ENCODE results near the gene PNMT. TPM values are rescaled to one million over a fixed set of nuclear protein-coding genes. Genes with fewer than 3 reads are reported as not detected.
A peak's percentile ranks its signal among the peaks of the same experiment; 100 is the strongest.

Gene PNMT
- total and polyA plus RNA-seq, 3 donors from 2014 or later = 2.6 to 2.9 (median 2.7) TPM

- no peak for DNase-seq
- no peaks in the 10 kb centered on the region for H3K36me3 ChIP-seq (ENCODE audit: low read depth, missing control alignments)
- no peaks in the 10 kb centered on the region for H3K9me3 ChIP-seq
- H3K27me3 ChIP-seq = no peaks in the 10 kb centered on the region
- H3K4me3 ChIP-seq = peak within 1 kb of the TSS; percentile 16 to 61
- WGBS, 2 donors = 10 to 12% methylated on average over 29 of the region's 29 CpGs
- TF ChIP-seq POLR2A (IDR thresholded peaks at IDR 0.05) (no peak), CTCF (IDR thresholded peaks at IDR 0.05) (no peak)
- peaks cover 22% of the 10 kb centered on the region for H3K4me1 ChIP-seq
- H3K27ac ChIP-seq = no peak within 1 kb of the TSS
- intact Hi-C loops (cut with DNase I; ENCODE audit: low total_unique reads) = loop anchor here (5.0 kb wide), 1 partner anchor 121 kb away; no protein-coding TSS in a partner anchor
Observed at GRCh38 chr17:39626171-39627046, 41.8 kb upstream of the PNMT start, which contains the start of gene PPP1R1B. Gene PPP1R1B, plus strand, starts transcription at chr17:39626952. Its CDS starts 441 bp downstream, at chr17:39627393.

GRCh38 chr17:39627047-39627711, 41.1 kb upstream of the PNMT start:
- no peak for DNase-seq
- no peaks in the 10 kb centered on the region for H3K27me3 ChIP-seq
- peaks cover 30% of the 10 kb centered on the region for H3K4me1 ChIP-seq
- 0 to 1% methylated on average over 18 to 54 of the region's 72 CpGs for WGBS, 2 donors
- intact Hi-C loops (cut with DNase I; ENCODE audit: low total_unique reads) = loop anchor here (5.0 kb wide), 1 partner anchor 120 kb away; no protein-coding TSS in a partner anchor
- TF ChIP-seq CTCF (IDR thresholded peaks at IDR 0.05) = no peak
- TF ChIP-seq POLR2A (IDR thresholded peaks at IDR 0.05) = no peak
- H3K9me3 ChIP-seq = no peaks in the 10 kb centered on the region
- no peaks in the 10 kb centered on the region for H3K36me3 ChIP-seq (ENCODE audit: low read depth, missing control alignments)
- no peak overlapping the region for H3K27ac ChIP-seq
- H3K4me3 ChIP-seq = peak overlapping the region; percentile 16 to 61

- Histone ChIP-seq H3K27ac (no peak overlapping the region), H3K27me3 (no peaks in the 10 kb centered on the region), H3K9me3 (no peaks in the 10 kb centered on the region), H3K36me3 (ENCODE audit: low read depth, missing control alignments) (no peaks in the 10 kb centered on the region), H3K4me1 (peaks cover 37% of the 10 kb centered on the region), H3K4me3 (peak overlapping the region in 1 of 2 donors; percentile 61)
- intact Hi-C loops (cut with DNase I; ENCODE audit: low total_unique reads) = loop anchor here (5.0 kb wide), 1 partner anchor 119 kb away; no protein-coding TSS in a partner anchor
- no peak for TF ChIP-seq POLR2A (IDR thresholded peaks at IDR 0.05)
- TF ChIP-seq CTCF (IDR thresholded peaks at IDR 0.05) = no peak
- DNase-seq = no peak
- WGBS, 2 donors = 21 to 47% methylated on average over 3 to 6 of the region's 16 CpGs
Observed at GRCh38 chr17:39627712-39628516, 40.3 kb upstream of the PNMT start.

GRCh38 chr17:39628655-39629493, 39.4 kb upstream of the PNMT start:
- Histone ChIP-seq H3K4me1 (peaks cover 40% of the 10 kb centered on the region), H3K27ac (no peak overlapping the region), H3K4me3 (no peak overlapping the region), H3K9me3 (no peaks in the 10 kb centered on the region), H3K27me3 (no peaks in the 10 kb centered on the region), H3K36me3 (ENCODE audit: low read depth, missing control alignments) (no peaks in the 10 kb centered on the region)
- TF ChIP-seq CTCF (IDR thresholded peaks at IDR 0.05) (no peak), POLR2A (IDR thresholded peaks at IDR 0.05) (no peak)
- WGBS, 2 donors = 63 to 83% methylated on average over 7 to 10 of the region's 10 CpGs
- no peak for DNase-seq
- intact Hi-C loops (cut with DNase I; ENCODE audit: low total_unique reads) = loop anchor here (5.0 kb wide), 1 partner anchor 118 kb away; no protein-coding TSS in a partner anchor

All from testis (tissue), 3 donors.